Inflammatory macrophage treated with lipopolysaccharide for 4 hours (primary cell): ENCODE data around the gene MAP4K1.
"Not testable (repeated sequence)": the region's sequence is repeated elsewhere in the genome, so short reads cannot be mapped to it uniquely, and the experiment has no call there.

ENCODE experiments used
- DNase-seq: peaks from one replicate; pipeline ENCODE4 v3.0.0-alpha.2; 2020

The MAP4K1 gene

DNA sequence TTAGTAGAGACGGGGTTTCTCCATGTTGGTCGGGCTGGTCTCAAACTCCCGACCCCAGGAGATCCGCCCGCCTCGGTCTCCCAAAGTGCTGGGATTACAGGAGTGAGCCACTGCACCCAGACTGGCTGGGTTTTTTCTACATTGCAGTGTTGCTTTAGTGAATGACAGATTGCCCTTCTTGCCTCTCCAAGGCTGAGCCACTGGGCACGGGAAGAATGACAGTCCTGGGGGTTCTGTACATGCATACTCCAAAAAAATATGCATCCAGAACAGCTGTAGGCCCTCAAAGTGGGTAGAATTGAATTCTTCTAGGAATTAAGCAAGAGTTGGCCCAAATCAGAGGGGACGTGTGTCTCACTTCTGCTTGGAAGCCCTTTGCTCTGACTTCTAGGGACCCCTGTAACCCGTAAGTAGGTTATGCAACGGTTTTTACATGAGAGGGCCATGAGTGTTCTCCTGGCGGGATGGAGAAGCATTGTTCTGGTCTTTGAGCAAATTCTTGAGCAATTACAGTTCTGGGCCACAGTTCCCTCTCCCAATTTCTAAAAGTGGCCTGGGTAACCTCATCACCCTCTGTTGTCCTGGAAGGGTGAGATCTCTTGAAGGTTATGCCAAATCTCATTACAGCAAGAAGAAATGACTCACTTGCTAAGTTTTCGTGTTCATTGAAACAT is 33.3 kb upstream of the MAP4K1 start:
- DNase-seq: peak; percentile 49

DNA sequence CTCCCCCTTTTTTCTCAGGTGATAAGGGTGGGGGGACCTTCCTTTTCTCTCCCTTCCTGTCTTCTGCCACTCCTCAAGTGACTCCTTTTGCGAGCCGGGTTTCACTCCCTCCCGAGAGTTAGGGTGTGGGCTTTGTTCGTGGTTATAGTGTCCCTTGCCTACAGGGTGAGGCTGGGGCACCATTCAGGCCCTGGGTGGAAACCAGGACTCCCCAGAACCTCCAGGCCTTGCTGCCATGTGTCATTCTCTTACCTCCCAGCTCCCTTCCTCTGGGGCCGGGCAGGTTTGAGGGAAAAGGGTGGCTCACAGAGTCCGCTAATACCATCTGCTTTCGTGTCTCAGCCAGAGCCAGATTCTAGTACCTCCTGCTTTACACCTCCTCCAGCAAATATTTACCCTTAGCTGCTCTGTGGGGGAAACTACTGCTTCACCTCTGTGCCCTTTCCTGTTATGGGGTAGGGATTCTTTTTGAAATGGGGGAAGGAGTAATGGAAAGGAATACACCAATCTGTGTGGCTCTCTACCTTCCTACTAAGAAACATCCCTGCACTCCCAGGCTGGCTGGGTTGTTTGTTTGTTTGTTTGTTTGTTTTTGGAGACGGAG is 32.5 kb upstream of the MAP4K1 start:
- DNase-seq: no peak

DNA sequence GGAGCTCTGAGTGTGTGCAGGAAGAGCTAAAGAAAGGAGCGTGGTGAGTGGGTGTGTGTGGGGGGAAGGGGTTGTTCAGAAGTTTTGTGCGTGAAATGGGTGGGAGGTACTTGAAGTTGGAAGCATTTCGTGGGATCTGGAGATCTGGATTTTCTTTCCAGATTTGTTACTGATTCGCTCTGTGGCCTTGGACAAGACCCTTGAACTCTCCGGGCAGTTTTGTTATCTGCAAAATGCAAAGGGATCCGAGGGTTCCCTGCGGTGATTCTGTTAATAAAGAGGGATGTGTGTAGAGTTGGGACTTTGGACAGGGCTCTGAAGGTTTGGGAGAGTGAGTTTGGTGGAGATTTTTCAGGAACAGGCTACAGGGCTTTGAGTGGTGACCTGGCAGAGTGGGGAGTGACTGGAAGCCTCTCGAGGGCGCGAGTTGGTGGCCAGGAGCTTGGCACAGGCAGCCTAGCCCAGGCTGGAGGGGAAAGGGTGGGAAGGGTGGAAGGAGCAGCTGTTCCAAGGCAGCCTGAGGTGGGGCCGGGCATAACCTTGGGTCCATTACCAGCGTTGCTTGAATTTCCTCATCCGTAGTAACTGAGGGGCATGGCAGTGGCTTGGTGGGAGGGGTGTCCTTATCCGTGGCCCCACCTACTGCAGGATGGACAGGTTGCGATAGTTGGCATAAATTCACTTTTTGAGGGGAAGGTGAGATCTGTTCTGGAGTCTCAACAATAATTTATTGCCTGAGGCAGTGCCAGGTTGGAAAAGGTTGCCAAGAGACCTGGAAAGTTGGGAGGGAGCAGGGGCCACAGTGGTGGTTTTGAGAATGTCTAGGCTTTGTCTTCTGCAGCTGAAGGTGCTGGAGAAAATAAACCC is 31.8 kb upstream of the MAP4K1 start:
- no peak for DNase-seq

DNA sequence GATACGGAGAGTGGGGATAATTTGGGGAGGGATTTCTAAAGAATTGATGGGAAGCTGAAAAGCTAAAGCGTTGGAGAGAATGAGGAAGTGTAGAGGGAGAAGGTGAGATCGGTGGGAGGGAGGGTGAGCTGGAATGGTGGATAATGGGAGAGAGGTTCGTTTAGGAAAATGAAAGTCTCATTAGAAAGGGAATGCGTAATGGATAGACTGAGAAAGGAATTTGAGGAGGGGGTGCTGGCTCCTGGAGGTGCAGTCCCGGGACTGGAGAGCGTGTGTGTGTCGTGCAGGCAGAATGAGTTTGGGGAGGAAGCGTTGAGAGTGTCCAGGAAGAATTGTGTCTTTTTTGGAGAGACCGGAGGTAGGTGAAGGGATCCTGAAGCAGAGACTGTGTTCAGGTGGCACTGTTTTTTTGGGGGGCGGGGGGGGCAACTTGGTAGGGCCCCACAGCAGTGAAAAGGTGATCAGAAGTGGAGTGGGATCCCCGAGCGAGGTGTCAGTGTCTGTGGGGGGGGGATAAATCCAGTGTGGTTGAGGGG is 31.1 kb upstream of the MAP4K1 start:
- no peak for DNase-seq

DNA sequence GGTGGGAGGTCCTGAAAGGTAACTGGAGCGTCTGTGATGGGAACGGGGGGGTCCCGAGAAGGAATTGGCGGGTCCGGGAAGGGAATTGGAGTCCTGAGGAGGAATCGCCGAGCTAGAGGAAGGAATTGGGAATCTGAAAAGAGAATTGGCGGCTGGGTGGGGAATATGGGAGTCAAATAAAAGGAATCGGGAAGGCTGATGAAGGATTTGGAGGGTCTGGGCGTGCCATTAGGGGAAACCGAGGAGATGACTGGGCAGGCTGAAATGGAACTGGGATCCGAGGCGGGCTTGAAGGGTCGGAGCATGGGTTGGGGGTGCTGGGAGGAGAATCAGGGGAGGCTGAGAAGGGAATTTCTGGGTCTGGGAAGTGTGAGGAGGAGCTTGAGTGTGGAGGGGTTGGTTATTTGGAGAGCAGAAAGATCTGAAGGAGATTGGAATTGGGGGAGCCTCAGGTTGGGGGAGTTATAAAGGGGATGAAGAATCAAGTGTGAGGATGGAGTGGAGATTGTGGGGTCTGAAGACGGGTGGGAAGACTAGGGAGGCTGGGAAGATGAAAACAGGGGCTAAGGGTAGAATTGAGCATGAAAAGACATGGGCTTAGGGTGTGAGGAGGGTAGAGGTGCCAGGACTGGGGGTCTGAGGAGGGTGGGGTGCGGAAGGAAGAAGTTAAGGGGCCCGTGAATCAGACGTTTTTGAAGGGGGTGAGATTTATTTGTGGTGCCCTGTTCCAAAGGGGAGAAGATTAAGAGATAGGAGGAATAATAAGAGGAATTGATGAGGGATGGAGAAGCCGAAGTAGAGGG is 30.4 kb upstream of the MAP4K1 start:
- no peak for DNase-seq

DNA sequence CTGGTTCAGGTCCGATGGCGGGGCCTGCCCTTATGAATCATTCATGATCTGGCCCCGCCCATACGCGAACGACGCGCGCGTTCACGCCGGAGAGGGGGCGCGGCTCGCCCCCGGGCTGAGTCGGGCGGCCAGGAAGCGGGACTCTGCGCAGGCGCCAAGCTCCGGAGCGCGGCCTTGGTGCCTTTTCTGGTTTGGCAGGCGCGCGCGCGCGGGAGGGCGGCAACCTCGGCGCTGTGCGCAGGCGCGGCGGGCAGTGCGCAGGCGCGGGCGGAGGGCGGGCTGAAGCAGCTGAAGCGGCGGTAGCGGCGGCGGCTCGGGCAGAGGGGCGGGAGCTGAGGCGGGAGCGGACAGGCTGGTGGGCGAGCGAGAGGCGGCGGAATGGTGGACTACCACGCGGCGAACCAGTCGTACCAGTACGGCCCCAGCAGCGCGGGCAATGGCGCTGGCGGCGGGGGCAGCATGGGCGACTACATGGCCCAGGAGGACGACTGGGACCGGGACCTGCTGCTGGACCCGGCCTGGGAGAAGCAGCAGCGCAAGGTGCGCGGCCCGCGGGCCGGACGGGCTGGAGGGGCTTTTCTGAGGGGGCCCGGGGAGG is 29.7 kb upstream of the MAP4K1 start, which contains the start of gene ACTN4:
TSS of gene ACTN4 (plus strand) at position 282 of the 598 bp plus-strand sequence. CDS start at position 379, 97 bp downstream.
- peak; percentile 97 for DNase-seq

DNA sequence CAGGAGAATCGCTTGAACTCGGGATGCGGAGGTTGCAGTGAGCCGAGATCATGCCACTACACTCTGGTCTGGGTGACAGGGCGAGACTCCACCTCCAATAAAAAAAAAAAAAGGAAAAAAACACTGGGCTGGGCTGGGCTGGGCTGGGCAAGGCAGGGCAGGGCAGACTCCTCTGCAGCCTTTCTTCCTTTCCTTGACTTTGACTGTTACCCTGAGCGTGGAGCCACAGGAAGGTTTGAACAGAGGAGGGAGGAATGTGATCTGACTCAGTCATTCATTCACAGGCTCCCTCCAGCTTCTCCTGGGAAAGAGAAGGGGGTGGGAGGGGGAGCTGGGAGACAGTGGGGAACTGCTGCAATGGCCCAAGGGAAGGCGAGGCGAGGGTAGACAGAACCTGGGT is 27.0 kb upstream of the MAP4K1 start:
- no peak for DNase-seq

DNA sequence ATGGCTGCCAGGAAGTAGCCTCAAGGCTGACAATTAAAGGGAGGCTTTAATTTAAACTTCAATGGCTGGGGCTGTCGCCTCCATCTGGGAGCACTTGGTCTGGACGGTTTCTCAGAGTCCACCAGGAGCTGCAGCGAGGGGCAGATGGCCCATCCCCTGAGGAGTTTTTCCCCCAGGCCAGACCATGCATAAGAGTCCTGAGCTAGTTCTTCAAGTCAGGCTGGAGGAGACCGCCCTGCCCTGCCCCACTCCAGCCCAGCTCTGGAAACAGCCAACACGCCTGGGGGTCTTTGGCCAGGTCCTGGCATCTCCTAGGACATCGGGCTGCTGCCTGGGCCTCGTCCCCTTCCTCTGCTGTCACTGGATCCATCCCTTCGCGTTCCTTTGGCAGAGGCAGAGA is 24.4 kb upstream of the MAP4K1 start:
- no peak for DNase-seq

DNA sequence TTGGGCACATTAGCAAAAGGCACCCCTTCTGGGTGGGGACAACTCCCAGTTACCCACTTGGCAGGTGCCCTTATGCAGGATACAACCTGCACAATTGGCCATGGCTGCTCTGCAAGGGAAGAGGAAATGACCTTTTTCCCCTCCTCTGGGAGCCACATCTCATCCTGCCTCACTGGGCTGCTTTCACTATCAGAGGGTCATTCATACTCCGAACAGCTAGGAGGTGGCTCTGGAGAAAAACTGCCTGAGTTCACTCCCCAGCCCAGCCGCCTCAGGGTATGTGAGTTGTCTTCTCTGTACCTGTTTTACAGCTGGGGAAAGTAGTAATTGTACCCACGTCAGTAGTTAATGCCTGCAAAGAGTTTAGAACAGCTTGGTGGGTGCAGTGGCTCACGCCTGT is 22.6 kb upstream of the MAP4K1 start:
- DNase-seq: no peak

DNA sequence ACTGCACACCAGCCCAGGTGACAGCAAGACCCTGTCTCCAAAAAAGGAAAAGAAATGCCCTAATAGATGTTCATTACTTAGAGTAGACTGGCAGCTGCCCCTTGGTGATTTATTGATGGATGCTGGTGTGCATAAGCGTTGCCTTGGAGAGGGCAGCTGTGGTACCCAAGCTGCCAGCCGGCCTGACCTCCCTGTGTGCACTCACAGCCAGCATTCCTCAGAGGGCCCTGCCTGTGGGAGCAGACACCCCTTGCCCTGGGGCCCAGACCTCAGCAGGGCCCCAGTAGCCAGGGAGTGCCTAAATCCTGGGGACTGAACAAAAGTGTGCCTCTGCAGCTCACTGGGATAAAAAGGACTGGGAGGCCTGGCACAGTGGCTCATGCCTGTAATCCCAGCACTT is 21.9 kb upstream of the MAP4K1 start:
- DNase-seq: no peak

DNA sequence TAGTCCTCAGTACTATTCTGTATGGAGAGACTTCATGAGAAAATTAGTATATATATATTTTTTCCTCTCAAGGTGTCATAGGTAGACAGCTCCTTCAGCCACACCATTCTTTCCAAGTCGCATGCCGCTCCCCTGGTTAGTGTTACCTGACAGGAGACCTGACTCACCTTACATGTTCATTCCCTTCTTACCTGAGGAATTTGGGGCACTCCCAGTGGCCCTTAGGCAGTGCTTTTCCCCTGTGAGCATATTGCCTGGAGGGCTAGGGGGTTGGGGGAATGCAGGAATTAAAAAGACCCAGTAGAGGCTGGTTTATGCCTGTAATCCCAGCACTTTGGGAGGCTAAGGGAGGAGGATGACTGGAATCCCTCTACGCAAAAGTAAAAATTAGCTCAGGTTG is 20.7 kb upstream of the MAP4K1 start:
- DNase-seq: no peak

DNA sequence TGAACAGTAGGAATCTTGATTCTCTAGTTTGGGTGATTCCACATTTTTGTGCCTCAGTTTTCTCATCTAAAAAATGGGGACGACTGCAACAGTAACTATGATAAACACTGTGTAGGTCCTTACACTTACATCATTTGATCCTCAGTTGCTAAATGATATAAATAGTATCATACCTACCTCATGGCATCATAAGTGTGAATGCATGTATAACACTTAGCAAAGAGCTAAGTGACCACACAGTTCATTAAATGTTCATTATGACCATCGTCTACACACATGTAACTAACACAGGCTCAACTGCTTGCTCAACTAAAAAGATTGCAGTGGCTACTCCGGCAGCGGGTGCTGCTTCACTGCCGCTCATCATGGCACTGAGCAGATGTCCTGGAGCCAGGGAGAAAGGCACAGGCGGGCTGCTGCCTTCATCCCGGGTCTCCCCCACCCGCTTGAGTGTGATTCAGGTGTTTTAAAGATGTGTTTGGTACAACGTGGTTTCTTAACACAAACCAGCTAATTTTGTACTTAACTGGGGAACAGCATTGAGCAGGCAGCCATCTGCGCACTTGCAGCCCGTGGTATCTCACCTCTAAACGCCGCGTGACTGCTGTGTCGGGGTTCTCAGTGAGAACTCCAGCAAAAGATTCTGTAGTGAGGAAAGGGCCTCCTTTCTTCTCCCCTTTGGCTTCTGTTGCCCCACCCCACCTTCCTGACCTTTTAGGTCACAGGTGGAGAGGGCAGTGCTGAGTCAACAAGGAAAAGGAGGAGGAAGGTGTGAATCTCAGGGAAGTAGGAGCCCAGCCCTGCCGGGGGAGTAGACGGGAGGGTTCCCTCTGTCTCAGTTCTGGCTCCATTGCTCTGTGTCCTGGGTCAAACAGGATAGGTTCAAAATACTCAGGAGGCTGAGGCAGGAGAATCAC is 18.0 kb upstream of the MAP4K1 start:
- no peak for DNase-seq

DNA sequence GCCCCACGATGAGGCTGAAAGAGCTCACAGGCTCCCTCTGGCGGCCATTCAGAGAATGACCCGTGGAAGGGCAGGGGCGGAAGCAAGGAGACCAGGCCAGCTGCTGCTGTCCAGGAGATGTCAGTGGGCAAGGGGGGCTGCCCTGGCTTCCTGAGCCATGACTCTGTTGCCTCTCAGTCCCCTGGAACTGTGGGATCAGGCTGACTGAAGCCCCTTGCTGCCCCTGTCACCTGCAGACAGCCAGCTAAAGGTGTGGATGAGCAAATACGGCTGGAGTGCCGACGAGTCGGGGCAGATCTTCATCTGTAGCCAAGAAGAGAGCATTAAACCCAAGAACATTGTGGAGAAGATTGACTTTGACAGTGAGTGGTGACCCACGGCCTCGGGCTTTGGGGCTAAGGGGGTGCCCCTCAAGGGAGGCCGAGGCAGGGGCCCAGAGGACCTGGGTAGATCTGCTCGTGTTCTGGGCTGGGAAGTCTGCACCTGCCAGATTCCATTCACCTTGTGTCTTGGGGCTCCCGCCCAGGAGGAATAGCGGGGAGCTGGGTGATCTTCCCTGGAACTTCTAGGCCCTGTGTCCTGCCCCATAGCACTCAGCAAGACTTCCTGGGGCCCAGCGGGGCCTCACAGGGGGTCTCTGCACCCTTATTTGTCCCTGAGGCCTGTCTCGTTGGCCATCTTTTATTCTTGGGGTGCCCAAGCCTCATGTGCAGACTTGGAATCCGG is 17.2 kb upstream of the MAP4K1 start:
- peak; percentile 59 for DNase-seq

DNA sequence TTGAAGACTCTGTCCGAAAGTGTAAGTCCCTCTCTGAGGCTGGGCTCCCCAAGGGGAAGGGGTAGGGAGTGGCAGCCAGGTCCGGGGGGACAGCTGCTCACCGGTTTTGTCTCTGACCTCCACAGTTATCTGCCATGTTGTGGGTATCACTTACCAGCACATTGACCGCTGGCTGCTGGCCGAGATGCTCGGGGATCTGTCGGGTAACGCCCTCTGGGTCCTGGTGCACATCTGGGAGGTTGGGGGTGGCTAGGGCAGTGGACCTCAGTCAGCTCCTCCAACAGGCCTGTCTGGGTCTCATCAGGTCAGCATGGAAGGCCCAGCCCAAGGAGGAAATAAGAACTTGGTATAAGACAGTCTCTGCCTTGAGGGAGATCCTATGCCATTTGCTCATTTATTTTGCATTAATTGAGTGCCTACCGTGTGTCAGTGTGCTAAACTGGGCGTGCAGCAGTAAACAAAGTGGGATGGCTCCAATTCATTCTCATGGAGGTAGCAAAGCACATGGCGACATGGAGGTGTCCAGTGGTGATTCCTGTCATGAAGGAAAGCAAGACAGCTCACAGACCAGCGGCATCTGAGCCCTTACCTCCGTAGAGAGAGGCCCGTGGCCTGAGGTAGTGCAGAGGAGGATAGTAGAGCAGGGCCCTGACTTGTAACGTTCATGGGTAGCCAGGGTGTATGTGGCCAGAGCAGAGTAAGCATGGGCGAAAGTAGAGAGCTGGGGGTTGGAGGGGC is 14.9 kb upstream of the MAP4K1 start:
- no peak for DNase-seq

DNA sequence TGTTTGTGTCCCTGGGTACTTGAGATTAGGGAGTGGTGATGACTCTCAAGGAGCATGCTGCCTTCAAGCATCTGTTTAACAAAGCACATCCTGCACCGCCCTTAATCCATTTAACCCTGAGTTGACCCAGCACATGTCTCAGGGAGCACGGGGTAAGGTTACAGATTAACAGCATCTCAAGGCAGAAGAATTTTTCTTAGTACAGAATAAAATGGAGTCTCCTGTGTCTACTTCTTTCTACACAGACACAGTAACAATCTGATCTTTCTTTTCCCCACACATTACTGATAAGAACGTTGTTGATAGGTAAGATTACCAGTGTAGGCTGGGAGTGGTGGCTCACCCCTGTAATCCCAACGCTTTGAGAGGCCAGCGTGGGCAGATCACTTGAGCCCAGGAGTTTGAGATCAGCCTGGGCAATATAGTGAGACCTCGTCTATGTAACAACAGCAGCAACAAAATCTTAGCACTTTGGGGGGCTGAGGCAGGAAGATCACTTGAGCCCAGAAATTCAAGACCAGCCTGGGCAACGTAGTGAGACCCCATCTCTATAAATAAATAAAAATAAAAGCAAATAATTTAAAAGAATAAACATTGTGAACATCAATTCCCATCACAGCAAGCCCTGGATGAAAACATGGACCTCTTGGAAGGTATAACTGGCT is 14.2 kb upstream of the MAP4K1 start:
- DNase-seq: not testable (repeated sequence)

DNA sequence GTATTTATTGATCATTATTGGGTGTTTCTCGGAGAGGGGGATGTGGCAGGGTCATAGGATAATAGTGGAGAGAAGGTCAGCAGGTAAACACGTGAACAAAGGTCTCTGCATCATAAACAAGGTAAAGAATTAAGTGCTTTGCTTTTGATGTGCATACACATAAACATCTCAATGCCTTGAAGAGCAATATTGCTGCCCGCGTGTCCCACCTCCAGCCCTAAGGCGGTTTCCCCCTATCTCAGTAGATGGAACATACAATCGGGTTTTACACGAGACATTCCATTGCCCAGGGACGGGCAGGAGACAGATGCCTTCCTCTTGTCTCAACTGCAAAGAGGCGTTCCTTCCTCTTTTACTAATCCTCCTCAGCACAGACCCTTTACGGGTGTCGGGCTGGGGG is 13.5 kb upstream of the MAP4K1 start:
- DNase-seq: not testable (repeated sequence)

DNA sequence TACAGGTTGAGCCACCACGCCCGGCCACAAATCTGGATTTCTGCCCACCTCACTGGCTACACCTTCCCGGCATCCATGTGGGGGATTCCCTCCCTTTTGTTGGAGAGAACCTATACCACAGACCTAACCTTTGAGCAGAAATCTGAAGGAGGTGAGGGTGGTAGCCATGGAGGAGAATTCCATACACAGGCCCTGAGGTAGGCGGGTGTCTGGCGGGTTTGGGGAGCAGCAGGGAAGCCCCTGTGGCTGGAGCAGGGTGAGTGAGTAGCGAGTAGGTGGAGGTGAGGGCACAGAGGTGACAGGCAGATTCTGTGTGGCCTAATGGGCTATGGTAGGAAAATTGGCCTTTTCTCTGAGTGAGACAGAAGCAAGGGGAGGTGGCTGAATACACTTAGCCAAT is 11.8 kb upstream of the MAP4K1 start:
- DNase-seq: no peak

DNA sequence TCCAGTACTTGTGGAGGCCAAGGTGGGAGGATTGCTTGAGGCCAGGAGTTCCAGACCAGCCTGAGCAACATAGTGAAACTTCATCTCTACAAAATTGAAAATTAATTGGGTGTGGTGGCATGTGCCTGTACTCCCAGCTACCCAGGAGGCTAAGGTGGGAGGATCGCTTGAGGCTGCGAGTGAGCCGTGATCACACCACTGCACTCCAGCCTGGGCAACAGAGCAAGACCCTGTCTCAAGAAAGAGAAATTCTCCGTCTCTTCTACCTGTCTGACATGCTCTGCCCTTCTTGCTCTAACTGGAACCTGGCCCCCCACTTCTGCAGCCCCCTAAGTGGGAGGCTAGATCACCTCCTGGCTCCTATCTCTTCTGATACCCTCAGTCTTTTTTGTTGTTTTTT is 8.6 kb upstream of the MAP4K1 start:
- DNase-seq: no peak

DNA sequence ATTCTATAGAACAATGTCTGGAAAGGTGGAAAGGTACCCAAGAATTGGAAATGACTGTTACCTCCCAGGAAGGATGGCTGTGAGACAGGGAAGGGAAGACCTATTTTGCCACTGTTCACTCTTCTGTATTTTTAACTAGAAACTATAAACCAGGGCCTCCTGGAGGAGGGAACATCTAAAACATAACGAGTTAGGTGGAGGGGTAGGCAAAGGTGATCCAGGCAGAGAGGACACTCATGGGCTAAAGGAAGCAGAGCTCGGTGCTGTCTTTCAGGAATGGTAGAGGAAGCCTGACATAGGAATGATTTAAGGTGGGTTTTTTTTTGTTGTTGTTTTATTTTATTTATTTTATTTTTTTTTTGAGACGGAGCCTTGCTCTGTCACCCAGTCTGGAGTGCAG is 7.1 kb upstream of the MAP4K1 start:
- DNase-seq: no peak
